Measurements from ENCODE around the gene TRAPPC10.

Gene TRAPPC10

DNA sequence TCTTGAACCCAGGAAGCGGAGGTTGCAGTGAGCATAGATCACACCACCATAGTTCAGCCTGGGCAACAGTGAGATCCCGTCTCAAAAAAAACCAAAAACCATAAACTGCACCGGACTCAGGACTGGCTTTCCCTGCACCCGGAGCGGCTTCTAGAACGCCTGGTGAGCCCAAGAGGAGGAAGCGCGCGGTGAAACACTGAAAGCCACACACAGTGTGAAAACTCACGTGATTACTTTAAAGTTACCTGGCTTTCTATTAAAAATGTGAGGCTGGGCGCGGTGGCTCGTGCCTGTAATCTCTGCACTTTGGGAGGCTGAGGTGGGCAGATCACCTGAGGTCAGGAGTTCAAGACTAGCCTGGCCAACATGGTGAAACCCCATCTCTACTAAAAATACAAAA, 7.0 kb upstream of the TRAPPC10 start:
- no peak for DNase-seq (ENCODE audit: low spot score)

DNA sequence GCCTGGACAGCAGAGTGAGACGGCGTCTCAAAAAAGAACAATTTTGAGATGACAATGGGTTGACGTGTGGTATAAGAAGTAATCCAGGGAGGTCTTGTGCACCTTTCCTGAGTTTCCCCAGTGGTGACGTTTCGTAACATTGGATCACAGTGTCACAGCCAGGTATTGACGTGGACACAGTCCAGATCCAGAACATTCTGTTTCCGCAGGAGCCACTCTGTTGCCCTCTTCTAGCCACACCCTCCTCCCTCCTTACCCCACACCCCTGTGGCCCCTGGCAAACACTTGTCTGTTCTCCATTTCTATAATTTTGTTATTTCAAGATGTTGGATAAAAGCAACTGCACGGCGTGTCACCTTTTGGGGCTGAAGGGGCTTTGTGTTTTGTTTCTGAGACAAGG, 6.5 kb upstream of the TRAPPC10 start:
- no peak for DNase-seq (ENCODE audit: low spot score)

DNA sequence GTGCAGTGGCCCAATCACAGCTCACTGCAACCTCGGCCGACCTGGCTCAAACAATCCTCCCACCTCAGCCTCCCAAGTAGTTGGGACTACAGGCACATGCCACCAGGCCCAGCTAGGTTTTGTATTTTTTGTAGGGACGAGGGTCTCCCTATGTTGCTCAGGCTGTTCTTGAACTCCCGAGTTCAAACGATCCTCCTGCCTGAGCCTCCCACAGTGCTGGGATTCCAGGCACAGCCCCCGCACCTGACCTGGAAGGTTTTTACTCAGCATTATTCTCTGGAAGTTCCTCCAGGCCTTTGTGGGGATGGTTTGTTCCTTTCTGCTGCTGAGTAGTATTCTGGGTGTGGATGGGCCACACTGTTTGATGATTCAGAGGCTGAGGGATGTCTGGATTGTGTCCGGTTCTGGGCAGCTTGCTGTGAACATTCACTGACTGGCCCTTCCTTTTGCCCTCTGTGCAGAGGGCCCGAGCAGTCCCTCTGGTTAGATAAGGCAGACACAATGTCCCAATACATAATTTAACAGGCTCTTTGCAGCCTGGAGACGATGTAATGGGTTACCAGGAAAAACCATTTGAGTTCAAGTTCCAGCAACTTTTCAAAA, 6.0 kb upstream of the TRAPPC10 start:
- no peak for DNase-seq (ENCODE audit: low spot score)

DNA sequence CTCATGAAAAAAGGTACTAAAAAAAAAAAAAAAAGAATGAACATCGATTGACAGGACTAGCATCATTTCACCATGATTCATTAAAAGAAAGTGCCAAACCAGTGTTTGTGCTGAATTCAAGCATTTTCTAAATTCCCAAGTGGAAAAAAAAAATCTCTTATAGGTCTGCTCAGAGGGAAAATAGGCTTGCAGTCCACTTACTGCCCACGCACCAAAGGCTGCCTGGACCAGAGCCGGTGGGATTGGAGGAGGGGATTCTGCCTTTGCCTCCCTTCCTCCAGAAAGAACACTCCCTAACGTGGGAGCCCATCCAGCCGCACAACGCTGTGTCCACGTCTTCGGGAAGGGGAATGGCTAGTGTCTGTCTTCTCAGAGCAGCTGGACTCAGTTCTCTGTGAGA, 5.5 kb upstream of the TRAPPC10 start:
- no peak for DNase-seq (ENCODE audit: low spot score)

DNA sequence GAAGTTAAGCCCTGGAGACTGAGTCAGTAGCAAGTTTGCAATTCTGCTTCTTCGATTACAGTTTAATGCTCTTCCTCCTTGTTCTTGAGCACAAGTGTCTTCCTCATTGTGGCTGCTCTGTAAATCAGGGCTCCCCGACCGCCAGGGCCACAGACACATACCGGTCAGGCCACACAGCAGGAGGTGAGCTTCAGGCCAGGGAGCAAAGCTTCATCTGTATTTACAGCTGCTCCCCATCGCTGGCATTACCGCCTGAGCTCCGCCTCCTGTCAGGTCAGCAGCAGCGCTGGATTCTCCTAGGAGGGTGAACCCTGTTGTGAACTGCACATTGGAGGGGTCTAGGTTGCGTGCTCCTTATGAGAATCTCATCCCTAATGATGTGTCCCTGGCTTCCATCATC, 1.7 kb upstream of the TRAPPC10 start:
- DNase-seq (ENCODE audit: low spot score): no peak

DNA sequence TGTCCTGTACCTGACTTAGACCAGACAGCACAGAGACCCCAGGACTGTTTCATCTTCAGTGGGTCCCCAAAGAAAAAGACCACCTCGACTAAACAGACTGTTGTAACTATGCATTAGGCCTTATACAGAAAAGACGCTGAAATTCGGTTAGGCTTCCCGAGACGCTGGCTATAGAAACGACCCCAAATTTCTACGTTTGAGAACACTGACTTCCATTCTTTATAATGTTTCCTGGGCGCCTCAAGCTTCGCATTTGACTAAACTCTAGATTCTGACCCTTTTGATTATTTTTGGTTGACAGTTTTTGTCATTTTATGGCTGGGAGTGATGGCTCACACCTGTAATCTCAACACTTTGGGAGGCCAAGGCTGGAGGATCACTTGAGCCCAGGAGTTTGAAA, 986 bp upstream of the TRAPPC10 start:
- no peak for DNase-seq (ENCODE audit: low spot score)

DNA sequence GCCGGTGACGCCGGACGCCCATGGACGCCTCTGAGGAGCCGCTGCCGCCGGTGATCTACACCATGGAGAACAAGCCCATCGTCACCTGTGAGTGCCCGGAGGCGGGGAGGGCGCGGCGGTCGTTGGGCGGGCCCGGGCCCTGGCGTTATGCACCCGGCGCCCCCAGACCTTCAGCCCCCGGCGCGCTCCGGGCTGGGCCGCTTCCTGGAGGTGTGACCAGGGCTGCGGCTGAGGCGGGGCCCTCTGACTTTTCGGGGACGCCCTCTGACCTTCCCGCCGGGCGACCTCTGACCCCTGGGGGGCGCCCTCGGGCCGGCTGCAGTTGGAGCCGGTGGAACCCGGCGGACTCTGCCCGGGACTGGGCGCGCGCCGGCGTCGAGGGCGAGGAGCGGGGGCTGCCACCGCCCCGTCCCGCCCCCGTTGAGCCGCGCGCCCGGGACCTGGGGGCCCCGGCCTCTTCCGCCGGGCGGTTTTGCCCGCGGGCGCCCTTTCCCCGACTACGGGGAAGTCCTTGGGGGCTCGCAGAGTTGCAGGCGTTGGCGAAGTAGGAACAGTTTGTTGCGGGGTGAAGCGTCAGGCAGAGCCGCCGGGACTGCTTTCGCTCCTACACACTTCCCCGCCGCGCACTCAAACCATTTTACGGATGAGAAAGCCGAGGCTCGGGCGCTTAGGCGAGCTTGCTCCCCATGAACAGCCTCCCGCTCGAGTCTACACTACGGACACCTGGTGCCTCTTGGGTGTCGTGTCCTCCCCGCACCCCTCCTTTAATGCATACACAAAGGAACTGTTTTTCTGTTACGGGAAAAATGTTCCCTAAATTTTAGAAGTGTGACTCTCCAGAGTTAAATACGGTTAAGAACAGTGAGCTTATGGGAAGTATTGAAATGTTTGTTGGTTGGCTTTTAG, 618 bp downstream of the TRAPPC10 start:
- peak; percentile 78 for DNase-seq (ENCODE audit: low spot score)

DNA sequence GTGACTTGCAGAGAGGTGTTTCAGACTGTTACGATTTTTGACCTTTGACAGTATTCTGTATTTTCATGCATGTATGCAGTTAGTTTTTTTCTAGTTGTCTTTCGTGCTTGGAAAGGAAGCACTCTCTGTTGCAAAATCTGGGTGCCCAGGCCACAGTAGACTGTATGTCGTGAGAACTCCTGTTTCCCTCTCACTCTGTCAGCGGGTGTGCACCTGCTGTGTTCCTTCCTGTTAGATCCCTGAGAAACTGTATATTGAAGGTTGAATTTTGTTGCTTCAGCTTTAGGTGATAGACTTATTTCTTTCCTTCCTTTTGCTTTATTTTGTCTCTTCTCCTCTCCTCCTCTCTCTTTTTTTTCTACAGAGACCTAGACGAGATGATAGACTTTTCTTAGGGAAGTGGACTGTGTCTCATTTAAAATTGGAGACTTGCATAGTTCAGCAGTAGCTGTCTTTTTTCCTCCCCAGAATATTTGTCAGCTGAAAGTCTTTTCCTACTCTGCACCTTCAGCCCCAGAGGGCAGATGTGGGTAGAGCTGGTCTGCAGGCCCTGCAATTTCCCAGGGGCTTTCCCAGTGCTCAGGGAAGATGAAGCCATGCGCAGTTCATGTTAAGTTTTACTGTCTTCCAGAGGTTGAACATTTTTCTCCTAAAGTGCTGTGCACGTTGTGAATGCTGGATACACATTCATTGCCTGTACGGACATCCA, 1.4 kb downstream of the TRAPPC10 start:
- peak; percentile 28 for DNase-seq (ENCODE audit: low spot score)

DNA sequence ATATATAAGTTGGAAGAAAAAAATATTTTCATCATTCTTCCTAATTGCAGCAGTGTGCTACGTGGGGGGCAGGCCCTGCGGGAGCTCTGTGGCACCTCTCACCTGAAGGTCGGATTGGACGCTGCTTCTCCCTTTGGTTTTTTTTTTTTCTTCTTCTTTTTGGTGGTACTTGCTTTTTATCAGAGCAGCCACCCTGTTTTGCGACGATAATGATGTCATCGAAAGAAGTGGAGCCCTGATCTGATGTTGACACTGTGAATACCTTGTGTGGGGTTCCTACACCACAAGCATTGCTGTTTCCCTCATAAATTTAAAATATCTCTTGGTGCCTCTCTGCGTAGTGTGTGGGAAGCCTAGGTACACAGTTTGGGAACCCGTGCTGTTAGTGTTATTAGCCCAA, 5.5 kb downstream of the TRAPPC10 start:
- DNase-seq (ENCODE audit: low spot score): no peak

DNA sequence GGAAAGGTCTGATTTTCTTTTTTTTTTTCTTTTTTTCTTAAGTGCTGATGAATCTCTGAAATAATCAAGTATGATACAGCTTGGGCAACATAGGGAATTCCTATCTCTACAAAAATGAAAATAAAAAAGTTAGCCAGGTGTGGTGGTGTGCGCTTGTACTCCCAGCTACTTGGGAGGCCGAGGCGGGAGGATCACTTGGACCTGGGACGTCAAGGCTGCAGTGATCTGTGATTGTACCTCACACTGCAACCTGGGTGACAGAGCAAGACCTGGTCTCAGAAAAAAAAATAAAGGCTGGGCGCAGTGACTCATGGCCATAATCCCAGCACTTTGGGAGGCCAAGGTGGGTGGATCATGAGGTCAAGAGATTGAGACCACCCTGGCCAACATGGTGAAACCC, 6.0 kb downstream of the TRAPPC10 start:
- no peak for DNase-seq (ENCODE audit: low spot score)

DNA sequence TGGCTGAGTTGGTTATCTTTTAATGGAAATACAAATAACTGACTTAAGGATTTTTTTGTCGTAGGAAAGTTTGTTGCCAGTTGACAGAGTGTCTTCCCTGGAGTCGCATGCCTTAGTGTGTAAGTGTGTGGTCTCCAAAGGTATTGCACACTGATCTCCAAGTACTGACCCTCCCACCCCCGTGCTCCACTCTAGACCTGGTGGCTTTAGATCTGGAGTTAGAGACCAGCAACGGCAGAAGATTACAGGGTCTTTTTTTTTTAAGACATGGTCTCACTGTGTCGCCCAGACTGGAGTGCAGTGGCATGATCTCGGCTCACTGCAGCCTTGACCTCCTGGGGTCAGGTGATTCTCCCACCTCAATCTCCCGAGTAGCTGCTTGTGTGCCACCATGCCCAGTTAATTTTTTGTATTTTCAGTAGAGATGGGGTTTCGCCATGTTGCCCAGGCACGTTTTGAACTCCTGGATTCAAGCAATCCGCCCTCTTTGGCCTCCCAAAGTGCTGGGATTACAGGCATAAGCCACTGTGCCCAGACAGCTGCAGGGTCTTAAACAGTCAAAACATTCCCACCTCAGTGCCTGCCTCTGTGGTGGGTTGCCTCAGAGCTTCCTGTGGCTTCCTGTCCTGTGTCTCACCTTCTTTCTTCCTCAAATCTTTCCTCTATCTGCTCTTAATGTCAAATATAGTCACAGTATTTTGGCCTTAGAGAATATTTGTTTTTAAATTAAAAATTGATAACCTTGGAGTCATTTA, 6.9 kb downstream of the TRAPPC10 start:
- DNase-seq (ENCODE audit: low spot score): no peak

DNA sequence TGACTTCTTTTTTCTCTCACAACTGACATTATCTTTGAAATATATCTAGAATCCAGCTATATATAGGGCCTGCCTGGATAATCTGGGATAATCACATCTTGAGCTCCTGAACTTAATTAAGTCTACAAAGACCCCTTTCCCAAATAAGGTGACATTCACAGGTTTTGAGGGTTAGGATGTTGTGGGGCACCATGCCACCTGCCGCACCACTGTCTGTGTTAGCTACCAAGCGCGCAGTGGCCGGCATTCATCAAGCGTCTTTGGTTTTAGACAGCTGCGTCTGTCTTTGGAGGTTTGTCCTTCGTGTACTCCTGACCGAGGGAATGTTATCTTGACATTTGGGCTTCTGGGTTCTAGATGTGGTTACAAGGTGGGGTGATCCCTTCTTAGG, 7.5 kb downstream of the TRAPPC10 start:
- DNase-seq (ENCODE audit: low spot score): no peak

DNA sequence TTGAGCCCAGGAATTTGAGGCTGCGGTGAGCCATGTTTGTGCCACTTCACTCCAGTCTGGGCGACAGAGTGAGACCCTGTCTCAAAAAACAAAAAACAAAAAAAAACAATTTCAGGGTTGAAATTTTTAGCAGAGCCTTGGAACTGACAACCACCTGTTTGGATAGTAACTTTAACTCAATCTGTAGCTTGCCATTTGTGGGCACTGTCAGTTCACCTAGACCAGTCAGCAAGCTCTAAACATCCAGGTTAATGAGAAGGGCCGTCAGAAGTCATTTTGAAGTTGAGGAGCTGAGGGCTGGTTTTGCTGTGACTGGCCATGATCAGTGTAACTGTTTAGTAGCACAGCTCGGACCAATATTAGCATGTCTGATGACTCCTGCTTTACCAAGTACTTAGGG, 8.4 kb downstream of the TRAPPC10 start:
- DNase-seq (ENCODE audit: low spot score): no peak

DNA sequence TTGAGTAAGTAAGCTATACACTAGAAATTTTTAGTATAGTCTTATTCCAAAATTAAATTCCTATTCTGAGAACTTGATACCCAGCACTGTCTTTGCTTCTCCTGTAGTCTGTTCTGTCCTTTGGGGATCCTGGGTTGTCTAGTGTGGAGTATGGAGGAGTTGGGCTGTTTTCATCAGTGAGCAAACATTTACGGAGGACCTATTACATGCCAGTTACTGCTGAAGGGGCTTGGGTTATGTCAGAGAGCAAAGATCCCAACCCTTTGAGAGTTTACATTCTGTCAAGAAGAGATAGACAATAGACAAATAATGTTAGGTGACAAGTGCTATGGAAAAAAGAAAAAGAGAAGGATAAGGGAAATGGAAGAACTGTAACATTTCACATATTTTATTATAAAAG, 9.0 kb downstream of the TRAPPC10 start:
- DNase-seq (ENCODE audit: low spot score): no peak

DNA sequence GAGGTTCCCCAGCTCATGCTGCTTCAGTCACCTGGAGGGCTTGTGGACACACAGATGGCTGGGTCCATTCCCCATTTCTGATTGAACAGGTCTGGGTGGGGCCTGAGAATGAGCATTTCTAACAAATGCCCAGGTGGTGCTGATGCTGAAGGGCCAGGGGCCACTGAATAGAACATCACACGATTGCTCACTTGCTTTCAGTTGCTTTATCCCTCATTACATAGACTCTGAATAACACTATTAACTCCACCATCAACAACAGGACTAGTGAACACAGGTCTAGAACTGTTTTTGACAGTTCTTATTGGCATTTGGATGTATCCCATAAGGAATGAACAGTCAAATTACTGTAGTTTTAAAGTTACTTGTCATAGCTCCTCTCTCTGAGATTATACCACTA, 12.1 kb downstream of the TRAPPC10 start:
- DNase-seq (ENCODE audit: low spot score): no peak

DNA sequence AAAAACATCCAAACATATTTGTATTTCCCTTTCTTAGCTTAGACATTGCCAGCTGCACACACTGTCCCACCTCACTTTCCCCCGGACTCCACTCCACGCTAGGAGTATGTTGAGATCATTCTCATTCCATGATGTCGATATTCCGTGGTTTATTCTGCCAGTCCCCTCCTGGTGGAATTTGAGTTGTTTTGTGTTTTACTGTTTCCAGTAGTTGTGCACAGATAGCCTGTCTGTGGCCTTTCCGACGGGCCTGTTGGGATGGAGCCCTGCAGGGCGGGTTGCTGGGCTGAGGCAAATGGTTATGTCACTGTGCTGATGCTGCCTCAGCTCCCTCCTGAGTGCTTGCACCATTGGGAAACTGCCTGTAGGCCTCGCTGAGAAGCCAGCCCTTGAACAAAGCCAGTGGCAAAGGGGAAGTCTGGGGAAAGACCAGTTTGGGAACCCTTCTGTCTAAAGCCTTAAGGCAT, 12.8 kb downstream of the TRAPPC10 start:
- DNase-seq (ENCODE audit: low spot score): no peak

DNA sequence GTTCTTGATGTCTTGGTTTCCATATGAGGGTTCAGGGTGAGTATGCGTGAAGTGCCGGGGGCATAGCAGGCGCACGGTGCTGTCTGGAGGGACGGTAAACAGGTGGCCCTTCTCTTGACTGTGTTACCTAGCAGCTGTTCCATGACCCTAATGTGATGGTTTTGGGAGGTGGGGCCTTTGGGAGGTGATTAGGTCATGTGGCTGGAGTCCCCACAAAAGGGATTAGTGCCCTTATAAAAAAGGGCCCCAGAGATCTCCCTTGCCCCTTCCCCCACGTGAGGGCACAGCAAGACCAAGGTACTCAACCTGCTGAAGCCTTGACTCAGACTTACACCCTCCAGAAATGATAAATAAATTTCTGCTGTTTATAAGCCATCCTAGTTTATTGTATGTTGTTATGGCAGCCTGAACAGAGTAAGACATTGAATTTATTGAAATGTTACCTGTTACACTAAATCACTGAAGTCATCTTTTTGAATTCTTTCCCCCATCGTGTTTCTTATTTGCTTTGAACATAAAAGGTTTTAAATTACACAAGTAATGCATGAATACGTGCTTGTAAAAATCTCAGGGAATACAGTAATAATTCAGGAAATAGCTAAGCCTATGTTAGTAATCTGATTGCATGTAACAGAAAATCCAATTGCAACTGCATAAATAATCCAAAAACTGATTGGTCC, 15.6 kb downstream of the TRAPPC10 start:
- DNase-seq (ENCODE audit: low spot score): no peak

DNA sequence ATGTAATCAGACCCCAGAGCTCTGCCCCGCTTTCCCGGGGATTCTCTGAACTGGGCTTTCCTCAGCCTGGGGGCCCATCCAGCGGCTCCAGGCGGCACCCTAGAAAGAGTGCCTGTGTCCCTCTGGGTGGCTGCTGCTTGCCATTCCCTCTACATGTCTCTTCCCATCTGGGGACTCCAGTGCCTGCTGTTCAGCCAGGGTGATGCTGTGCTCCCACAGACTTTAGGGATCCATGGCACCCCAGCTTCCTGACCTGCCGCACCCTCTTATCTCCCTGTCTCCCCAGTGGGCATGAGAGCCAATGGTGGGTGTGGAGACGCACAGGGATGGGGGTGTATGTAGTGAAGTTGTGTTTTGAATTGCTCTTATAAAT, 16.2 kb downstream of the TRAPPC10 start:
- DNase-seq (ENCODE audit: low spot score): no peak

DNA sequence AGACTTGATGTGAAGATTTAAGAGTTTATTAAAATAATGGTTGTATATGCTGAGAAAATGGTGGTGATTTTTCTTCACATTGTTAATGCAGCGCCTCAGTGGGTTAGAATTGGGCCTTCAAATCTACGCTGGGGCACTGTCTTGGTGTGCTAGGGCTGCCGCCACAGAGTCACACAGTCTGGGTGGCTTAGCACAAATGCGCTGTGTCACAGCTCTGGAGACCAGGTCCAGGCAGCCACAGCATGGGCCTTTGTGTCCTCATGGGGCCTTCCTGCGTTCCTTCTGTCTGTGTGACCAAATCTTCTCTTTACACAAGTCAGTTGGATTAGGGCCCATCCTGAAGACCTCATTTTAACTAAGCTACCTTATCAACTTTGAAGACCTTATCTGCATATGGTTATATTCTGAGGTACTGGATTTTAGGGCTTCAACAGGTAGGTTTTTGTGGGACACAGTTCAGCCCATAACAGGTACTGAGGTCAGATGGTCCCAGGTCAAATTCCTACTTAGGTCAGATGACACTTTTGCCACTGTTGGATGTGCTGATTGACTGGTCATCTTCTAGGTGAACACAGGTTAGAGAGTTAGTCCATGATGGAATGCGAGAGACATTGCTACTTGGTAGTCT, 17.5 kb downstream of the TRAPPC10 start:
- no peak for DNase-seq (ENCODE audit: low spot score)

DNA sequence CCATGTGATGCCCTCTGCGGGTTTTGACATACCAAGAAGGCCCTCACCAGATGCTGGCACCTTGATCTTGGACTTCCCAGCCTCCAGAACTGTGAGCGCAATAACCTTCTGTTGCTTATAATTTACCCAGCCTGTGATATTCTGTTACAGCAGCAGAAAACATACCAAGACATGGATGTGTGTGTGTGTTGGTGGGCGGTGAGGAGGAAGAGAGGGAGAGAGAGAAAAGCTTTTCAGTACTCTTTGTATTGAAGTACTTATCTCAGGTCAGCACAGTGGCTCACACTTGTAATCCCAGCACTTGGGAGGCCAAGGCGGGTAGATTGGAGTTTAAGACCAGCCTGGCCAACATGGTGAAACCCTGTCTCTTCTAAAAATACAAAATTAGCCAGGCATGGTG, 23.1 kb downstream of the TRAPPC10 start:
- no peak for DNase-seq (ENCODE audit: low spot score)

DNA sequence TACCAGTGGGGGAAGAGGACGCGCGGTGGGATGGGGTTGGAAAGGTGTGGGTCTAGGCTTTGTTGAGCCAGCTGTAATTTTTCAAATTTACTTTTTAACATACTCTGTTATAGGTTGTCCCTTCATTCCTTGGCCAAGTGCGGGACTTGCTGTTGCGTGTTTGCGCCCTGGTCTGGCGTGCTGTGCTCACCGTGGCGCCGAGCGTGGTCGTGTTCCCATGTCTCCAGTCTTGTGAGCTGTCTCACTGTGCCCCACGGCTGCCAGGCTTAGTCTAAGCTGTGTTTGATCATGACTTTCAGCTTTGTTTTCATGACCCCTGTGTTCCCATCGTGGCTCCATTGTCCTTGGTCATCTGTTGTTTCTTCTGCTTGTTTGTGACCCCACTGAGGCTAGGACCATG, 26.0 kb downstream of the TRAPPC10 start:
- DNase-seq (ENCODE audit: low spot score): no peak
